Measurements from ENCODE around the gene MYMX.
"Not testable (repeated sequence)": the region's sequence is repeated elsewhere in the genome, so short reads cannot be mapped to it uniquely, and the experiment has no call there.

The MYMX gene

DNA sequence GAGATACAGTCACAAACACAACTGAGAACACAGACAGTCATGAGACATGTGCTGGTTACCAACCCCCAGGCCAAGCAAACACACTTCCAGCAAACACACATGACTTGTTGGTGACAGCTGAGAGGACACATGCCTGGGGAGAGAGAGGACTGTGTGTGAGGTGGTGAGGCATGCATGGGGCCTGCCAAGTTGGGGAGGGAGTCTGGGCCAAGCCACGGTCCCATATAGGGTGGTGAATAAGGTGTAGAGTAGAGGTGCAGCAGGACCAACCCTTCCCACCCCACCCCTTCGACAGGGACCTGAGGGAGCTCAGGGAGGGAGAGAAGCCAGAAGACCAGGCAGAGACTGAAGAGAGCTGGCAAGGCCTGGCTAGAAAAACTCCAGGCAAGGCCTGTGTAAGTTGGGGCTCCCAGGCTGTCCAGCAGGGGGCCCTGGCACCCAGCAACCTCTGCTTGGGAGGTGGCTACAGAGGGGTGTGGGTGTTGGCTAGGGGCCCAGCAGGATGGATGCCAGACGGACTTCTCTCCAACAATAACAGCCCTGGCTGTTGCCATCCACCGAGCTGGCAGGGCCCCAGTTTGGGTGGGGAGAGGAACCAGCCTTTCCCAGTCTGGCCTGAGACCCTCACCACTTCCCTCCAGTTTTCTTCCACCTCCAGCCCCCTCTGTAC is 4.7 kb downstream of the MYMX start:
- peak; percentile 86 for DNase-seq

DNA sequence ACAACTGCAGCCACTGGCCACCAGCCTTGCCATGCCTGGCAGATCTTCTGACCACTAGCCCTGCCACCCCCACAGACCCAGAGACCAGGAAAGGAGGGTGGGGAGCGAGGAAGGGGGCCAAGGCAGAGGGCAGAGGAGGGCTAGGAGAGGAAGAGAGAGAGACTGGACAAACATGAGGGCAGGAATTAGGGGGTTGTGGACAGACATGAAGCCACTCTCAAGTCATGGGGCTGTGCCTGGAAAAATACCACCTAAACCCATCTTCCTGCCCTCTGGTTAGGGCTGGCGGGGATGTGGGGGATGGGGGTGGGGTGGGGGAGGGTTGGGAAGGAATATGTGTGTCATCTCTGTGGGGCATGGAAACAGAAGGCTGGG is 5.2 kb downstream of the MYMX start:
- DNase-seq: no peak

DNA sequence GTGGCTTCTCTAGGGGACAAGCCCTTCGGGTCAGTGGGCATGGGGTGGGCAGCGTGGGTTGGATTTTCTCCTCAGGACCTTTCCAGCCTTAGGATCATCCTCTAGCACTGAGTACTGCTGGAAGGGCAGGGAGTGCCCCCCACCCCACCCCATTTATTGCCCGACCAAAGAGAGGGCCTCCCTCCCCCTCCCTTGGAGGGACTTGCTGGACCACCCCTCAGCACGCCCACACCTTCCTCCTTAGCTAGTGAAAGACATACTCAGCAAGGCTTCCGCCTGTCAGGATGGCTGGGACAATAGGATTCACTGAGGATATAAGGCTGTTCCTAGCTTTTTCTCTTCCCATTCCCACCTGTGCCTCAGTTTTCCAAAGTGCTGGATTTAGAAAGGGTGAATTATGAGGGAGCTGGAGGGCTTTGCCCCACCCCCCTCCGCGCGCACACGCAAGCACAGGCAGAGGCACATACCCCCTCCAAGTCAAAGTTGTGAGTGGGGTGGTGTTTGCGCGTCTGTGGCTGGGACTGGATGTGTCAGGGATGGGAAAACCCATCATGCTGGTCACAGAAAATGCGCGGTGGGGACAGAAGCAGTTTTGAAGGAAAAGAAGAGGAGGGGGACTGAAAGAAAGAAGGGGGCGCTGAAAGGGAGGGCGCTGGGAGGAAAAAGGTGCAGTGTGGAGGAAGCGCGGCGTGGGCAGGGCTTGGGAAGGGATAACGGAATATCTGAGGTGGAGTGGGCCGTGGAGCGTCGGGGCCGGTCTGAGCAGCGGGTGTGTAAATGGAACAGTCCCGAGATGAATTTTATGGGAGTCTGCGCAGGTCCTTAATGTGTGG is 6.0 kb downstream of the MYMX start:
- peak; percentile 30 for DNase-seq

DNA sequence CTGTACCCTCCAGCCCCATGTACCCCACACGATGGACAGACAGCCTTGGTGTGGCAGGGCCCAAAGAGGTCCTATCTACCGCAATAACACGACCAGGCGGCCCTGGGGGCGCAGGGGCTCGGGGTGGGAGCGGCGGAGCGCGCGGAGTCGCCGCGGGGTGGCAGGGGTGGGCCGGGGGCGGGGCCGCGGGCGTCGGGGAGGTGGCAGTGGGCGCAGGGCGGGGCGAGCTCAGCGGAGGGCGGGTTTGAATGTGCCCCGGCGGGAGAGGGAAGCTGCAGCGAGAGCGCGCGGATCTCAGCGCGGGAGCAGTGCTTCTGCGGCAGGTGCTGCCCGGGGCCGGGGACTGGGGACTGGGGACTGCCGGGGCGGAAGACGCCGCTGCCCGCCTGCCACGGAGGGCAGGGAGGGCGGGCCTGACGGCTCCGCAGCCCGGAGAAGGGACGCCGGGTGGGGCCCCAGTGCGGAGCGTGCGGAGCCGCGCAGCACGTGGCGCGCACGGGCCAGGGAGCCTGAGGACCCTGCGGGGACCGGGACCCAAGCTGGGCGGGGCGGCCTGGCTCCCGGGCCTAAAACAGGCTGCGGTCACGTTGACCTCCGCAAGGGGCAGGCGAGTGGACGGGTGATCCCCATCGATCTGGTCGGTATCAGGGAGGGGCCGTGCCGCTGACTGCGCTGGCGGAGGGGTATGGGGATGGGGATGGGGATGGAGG is 6.7 kb downstream of the MYMX start, which contains the start of gene SLC29A1:
Gene SLC29A1 (plus strand): TSS at position 277 of the 710 bp plus-strand sequence. CDS start 3,719 bp downstream, outside the sequence.
- DNase-seq: peak; percentile 90

DNA sequence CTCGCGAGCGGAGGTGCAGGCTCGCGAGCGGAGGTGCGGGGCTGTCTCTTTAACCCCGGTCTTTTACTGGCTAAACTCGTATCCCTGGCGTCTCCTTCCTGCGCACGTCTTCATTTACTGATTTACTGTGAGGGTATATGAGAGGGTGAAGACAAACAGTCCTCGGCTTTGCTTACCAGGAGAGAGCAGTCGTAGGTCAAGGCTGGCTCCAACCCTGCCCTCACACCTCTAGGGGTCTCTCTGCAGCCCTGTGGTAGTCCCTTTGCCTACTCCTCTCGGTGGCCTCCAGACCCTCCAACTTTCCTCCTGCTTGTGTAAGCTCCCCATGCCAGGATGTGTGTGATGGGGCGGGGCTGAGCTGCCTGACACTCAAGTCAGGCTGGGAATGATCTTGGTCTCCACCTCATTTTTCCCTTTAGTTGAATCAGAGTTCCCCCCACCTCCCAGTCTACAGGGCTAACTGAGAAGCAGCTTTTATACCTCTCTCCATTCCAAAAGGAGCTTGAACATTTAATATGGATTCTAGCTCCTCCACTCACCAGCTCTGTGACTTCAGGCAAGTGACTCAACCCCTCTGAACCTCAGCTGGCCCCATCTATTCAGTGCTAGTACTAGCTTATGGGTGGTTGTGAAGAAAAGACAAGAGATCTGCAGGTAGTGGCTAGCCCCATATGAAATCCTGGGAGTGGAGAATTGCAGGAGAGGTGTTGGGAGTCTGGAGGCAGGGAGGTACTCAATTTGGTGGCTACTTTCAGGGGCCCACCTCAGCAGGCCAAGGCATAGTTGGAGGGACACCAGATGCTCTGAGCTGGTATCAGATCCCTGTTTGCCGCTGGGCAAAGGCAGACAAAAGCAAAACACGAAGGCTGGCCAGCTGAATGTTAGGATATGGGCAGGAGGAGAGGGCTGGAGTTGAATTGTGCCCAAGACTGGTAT is 7.6 kb downstream of the MYMX start:
- DNase-seq: peak; percentile 28

DNA sequence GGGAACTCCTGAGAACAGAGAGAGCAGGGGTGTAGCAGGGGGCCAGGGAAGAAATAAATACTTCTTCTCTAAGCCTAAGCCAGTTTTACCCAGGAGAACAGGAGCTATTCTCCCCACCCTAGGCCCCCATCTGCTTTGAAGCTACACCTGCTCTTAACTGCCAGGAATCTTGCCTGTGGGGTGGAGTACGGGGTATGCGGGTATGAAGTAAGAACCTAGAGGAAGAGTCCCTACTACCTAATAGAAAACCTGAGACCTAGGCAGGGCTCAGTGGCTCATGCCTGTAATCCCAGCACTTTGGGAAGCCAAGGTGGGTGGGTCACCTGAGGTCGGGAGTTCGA is 8.2 kb downstream of the MYMX start:
- no peak for DNase-seq

DNA sequence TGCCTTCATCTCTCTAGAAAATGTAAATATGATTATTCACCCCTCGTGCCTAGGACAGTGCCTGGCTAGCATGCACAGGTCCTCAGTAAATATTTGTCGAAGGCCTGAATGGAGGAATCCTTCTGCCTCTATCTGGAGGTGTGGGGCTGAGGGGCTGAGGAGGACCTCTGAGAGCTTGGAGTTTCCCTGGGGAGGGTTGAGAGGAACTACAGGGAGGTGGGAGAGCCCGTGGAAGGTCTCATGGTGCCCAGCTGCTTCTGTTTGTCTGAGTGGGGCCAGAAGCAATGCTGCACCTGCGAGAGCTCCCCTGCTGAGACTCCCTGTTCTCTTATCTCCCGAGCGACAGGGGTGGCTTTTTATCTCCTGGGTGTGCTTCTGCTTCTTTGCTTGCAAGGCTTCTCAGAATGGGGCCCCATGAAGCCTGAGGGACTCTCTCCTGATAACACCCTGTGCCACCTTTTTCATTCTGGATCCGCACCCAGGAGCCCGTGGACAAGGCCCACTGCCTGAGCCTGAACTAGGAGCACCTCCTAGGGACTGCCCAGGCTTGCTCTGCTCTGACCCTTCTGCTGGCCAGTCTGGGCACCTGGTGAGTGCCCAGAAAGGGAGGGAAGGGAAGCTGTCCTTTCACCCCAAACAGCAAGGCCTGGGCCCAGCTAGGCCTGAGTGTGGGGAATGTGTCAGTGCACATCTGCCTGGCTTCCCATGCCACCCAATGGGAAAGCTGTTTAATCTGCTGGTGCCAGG is 9.0 kb downstream of the MYMX start:
- DNase-seq: no peak

DNA sequence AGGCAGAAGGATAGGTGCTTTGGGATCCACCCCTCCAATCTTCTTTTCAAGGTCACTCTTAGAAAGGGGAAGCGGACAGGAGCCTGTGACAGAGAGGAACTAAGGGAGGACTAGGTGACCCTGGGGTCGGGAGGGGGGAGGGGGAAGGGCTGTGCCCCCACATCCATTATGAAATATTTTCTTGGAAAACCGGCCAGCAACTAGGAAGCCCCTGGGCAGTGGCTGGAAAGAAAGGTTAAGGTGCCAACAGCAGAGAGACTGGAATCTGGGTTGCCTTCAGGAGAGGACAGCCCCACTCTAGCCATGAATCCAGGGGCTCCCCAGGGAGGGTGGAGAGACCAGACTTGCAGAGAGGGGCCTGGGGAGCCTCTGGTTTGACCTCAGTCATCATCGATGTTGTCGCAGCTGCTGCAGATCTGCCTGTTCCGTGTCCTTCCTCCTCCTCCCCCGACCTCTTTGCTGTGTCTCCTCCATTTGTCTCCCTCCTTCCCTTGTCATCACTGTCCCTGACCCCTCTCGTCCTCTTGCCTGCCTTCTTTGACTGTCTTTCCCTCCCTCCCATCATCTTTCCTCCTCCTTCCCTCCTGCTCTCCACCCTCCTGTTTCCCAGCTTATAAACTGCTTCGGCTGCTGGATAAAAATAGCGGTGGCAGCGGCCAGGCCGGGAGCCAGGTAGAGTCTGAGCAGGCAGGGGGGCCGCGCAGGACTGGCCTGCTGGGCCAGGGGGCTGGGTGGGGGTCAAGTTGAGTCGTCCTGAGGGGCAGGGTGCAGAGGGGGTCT is 9.8 kb downstream of the MYMX start:
- DNase-seq: no peak

DNA sequence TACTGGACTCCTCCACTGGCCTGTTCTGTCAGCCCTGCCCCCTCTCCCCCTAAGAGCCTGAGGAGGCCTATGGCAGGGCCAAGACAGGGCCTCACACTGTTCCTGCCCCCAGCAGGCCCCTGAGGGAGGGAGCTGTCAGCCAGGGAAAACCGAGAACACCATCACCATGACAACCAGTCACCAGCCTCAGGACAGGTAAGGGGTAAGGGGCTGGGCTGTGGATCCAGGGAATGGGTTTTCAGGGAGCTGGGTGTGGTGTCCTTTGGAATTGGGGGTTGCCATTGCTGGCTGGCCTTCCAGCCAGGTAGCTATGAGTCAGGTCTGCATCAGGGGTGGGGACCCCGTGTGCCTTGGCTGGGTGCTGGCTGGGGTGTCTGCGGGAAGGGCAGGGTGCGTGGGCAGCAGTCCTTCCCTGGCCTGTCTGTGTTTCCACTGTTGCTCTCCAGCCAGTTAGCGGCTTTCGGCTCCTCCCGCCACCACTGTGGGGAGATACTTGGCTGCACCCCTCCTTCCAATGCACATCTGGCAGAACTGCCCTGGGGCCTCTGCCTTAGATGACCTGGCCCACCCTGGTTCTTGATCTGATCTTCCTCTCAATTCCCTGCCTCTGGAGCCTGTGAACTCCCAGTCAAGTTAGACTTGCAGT is 10.5 kb downstream of the MYMX start:
- DNase-seq: no peak

DNA sequence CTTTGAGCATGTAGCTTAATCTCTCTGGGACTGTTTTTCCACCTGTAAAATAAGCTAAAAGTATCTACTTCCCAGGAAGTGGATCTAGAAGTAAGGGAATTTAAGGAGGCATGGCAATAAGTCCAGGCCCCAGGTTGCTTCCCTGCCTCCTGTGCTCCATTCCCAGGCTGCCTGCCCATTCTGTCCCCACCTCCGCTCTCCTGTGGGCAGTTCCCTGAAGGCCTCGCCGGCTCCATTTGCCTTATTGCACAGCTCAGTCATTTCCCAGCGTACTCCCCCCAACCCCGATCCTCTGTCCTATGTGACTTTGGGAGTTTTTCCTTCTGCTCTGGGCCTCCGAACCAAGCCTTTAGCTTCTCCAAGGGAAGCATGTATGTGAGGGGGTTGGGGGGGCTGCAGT is 11.3 kb downstream of the MYMX start:
- DNase-seq: no peak

DNA sequence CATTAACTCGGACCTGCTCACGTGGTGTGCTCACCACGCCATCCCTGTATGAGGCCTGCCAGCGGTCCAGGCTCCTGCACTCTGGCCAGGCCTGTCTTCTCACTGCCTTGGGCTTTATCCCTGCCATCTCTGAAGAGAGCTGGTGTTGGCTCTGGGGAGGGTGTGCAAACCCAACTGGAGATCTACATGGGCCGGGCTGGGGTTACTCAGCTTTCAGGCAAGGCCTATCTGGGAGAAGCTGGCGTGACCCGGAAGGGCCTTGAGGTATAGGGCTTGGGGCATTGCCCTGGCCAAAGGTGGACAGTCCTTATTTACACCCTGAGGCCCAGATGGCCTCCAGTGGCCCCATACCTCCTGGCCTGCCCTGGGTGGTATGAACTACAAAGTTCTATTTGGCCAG is 11.7 kb downstream of the MYMX start:
- no peak for DNase-seq

DNA sequence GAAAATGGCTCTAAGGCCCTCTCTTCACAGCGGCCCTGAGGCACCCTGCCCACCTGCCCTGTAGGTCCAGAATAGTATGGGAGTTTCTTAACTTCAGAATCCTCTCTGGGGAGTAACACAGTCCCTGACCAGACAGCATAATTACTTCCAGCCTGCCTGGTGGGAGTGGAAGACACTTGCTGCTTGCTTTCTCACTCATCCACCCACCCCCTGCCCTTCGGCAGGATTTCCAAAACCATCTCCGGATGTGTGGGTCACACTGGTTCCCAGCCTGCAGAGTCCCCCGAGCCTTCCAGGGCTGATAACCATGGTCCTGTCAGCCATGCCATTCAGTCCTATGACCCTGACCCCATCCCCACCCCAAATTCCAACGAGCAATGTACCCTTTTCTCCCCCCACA is 12.1 kb downstream of the MYMX start:
- no peak for DNase-seq

DNA sequence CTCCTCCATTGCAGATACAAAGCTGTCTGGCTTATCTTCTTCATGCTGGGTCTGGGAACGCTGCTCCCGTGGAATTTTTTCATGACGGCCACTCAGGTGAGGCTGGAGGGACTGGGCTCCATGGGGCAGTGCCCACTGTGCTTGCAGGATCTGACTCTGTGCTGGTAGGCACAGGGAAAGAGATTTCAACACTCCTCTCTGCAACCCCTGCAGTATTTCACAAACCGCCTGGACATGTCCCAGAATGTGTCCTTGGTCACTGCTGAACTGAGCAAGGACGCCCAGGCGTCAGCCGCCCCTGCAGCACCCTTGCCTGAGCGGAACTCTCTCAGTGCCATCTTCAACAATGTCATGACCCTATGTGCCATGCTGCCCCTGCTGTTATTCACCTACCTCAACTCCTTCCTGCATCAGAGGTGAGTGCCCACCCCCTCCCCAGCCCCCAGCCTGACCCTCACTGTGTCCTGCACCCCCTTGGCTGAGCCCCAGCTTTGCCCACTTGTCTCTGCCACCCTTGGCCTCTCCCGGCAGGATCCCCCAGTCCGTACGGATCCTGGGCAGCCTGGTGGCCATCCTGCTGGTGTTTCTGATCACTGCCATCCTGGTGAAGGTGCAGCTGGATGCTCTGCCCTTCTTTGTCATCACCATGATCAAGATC is 12.8 kb downstream of the MYMX start:
- no peak for DNase-seq

DNA sequence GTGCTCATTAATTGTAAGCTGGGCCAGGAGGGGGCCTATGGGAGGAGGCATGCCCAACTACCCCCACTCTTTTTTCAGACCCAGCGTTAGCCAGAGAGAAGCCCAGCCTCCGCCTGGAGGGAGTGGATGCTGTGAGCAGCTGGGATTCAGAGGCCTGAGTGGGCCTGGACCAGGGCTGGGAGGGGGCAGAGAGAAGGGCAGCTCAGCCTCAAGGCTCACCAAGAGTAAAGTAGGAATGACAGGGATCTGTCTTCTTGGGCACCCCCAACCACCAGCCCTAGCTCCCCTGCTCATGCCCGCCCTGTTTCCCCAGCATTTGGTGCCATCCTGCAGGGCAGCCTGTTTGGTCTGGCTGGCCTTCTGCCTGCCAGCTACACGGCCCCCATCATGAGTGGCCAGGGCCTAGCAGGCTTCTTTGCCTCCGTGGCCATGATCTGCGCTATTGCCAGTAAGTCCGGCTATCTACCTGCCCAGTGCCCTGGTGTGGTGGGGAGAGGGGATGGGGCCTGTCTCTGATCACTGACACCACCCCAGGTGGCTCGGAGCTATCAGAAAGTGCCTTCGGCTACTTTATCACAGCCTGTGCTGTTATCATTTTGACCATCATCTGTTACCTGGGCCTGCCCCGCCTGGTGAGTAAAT is 13.4 kb downstream of the MYMX start:
- no peak for DNase-seq

DNA sequence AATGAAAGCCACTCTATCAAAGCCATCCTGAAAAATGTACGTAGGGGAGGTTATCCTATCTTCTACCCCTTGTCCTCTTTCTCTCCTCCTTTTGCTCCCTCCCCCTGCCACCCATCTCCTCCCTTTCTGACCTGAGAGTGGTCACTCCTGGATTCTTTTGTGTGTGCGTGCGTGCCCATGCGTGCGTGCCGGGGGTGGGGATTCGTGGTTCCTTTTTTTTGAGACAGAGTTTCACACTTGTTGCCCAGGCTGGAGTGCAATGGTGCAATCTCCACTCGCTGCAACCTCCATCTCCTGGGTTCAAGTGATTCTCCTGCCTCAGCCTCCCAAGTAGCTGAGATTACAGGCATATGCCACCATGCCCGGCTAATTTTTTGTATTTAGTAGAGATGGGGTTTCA is 14.7 kb downstream of the MYMX start:
- DNase-seq: not testable (repeated sequence)

DNA sequence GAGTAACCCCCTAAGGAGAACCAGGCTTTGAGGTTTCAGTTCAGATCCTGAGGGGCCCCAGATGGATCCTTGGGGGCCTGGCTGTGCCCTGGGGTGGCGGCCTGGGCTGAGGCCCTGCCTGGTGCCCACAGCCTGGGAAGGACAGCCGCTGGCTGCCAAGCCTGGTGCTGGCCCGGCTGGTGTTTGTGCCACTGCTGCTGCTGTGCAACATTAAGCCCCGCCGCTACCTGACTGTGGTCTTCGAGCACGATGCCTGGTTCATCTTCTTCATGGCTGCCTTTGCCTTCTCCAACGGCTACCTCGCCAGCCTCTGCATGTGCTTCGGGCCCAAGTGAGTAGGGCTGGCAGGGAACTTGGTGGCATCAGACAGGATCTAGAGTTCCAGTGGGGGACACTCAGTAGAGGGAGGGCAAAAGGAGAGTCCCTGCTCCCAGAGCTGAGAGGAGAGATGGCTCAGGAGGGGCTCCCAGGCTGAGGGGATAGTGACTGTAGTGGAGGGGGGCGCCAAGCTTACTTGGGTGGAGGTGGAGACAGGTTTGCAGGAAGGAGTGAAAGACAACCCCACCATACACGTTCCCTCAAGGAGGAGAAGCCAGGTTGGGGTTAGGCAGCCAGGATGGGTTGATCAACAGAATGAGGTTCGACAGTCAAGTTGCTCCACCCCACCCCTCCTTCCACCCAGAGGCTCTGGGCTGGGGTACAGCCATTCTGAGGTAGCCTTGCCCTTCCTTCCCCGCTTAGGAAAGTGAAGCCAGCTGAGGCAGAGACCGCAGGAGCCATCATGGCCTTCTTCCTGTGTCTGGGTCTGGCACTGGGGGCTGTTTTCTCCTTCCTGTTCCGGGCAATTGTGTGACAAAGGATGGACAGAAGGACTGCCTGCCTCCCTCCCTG is 16.2 kb downstream of the MYMX start:
- no peak for DNase-seq

DNA sequence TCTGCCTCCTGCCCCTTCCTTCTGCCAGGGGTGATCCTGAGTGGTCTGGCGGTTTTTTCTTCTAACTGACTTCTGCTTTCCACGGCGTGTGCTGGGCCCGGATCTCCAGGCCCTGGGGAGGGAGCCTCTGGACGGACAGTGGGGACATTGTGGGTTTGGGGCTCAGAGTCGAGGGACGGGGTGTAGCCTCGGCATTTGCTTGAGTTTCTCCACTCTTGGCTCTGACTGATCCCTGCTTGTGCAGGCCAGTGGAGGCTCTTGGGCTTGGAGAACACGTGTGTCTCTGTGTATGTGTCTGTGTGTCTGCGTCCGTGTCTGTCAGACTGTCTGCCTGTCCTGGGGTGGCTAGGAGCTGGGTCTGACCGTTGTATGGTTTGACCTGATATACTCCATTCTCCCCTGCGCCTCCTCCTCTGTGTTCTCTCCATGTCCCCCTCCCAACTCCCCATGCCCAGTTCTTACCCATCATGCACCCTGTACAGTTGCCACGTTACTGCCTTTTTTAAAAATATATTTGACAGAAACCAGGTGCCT is 16.9 kb downstream of the MYMX start:
- DNase-seq: no peak
